ENCODE results near the gene COPS8. TPM values are rescaled to one million over a fixed set of nuclear protein-coding genes. Genes with fewer than 3 reads are reported as not detected.
A peak's percentile ranks its signal among the peaks of the same experiment; 100 is the strongest.

The COPS8 gene
- total and polyA plus RNA-seq, 2 experiments from 2014 or later = 108 to 134 TPM

GRCh38 chr2:237072067-237072931 lies 13.4 kb upstream of the COPS8 start:
- peak; percentile 81 for DNase-seq (ENCODE audit: low spot score)
- H3K27me3 ChIP-seq = no peaks in the 10 kb centered on the region
- TF ChIP-seq EZH2 (IDR thresholded peaks at IDR 0.05; ENCODE audit: borderline replicate concordance) (no peak), CTCF (IDR thresholded peaks at IDR 0.05; ENCODE audit: poor library complexity) (peak; percentile 91)
- H3K4me2 ChIP-seq = no peak overlapping the region
- H3K27ac ChIP-seq = no peak overlapping the region
- H3K4me3 ChIP-seq = no peak overlapping the region
- no peaks in the 10 kb centered on the region for H4K20me1 ChIP-seq (ENCODE audit: insufficient read depth, poor library complexity, severe bottlenecking)
- H3K79me2 ChIP-seq = no peaks in the 10 kb centered on the region
- peaks cover 5% of the 10 kb centered on the region for H3K4me1 ChIP-seq (ENCODE audit: insufficient read depth)
- H3K9me3 ChIP-seq (ENCODE audit: low read depth) = no peaks in the 10 kb centered on the region
- 82% methylated on average over 24 of the region's 24 CpGs for WGBS (ENCODE audit: low lambda C conversion rate, missing lambda C conversion rate)
- H3K36me3 ChIP-seq (replicated peaks; ENCODE audit: insufficient read depth, low read depth) = no peaks in the 10 kb centered on the region
- H2AFZ ChIP-seq = no peak overlapping the region
- H3K9me2 ChIP-seq (replicated peaks; ENCODE audit: insufficient read depth) = no peaks in the 10 kb centered on the region

GRCh38 chr2:237073552-237073951 lies 12.1 kb upstream of the COPS8 start:
- Histone ChIP-seq H3K9me3 (ENCODE audit: low read depth) (no peaks in the 10 kb centered on the region), H3K4me1 (ENCODE audit: insufficient read depth) (peaks cover 5% of the 10 kb centered on the region), H4K20me1 (ENCODE audit: insufficient read depth, poor library complexity, severe bottlenecking) (no peaks in the 10 kb centered on the region), H3K36me3 (replicated peaks; ENCODE audit: insufficient read depth, low read depth) (no peaks in the 10 kb centered on the region), H3K27ac (peak overlapping the region; percentile 45), H3K4me3 (no peak overlapping the region), H3K4me2 (peak overlapping the region; percentile 17), H3K79me2 (no peaks in the 10 kb centered on the region), H3K9me2 (replicated peaks; ENCODE audit: insufficient read depth) (no peaks in the 10 kb centered on the region), H3K27me3 (no peaks in the 10 kb centered on the region), H2AFZ (no peak overlapping the region)
- peak; percentile 51 for DNase-seq (ENCODE audit: low spot score)
- TF ChIP-seq EZH2phosphoT487 (IDR thresholded peaks at IDR 0.05; ENCODE audit: low read depth, severe bottlenecking, unreplicated experiment) (no peak), EZH2 (IDR thresholded peaks at IDR 0.05; ENCODE audit: borderline replicate concordance) (no peak), CTCF (IDR thresholded peaks at IDR 0.05; ENCODE audit: poor library complexity) (no peak)
- WGBS (ENCODE audit: low lambda C conversion rate, missing lambda C conversion rate) = 36% methylated on average over 4 of the region's 4 CpGs

GRCh38 chr2:237074211-237074993 lies 11.3 kb upstream of the COPS8 start:
- Histone ChIP-seq H3K4me1 (ENCODE audit: insufficient read depth) (peaks cover 5% of the 10 kb centered on the region), H3K9me2 (replicated peaks; ENCODE audit: insufficient read depth) (no peaks in the 10 kb centered on the region), H2AFZ (no peak overlapping the region), H3K36me3 (replicated peaks; ENCODE audit: insufficient read depth, low read depth) (no peaks in the 10 kb centered on the region), H3K27me3 (no peaks in the 10 kb centered on the region), H4K20me1 (ENCODE audit: insufficient read depth, poor library complexity, severe bottlenecking) (no peaks in the 10 kb centered on the region), H3K4me3 (no peak overlapping the region), H3K9me3 (ENCODE audit: low read depth) (no peaks in the 10 kb centered on the region), H3K79me2 (no peaks in the 10 kb centered on the region), H3K27ac (peak overlapping the region; percentile 45), H3K4me2 (no peak overlapping the region)
- TF ChIP-seq EZH2 (IDR thresholded peaks at IDR 0.05; ENCODE audit: borderline replicate concordance) (no peak), EZH2phosphoT487 (IDR thresholded peaks at IDR 0.05; ENCODE audit: low read depth, severe bottlenecking, unreplicated experiment) (no peak), CTCF (IDR thresholded peaks at IDR 0.05; ENCODE audit: poor library complexity) (no peak)
- WGBS (ENCODE audit: low lambda C conversion rate, missing lambda C conversion rate) = 76% methylated on average over 7 of the region's 7 CpGs
- no peak for DNase-seq (ENCODE audit: low spot score)

Measured in hepatocyte (in vitro differentiated cells).